HG02623 (cell line): ENCODE measurements around the gene CD74.
A peak's percentile ranks its signal among the peaks of the same experiment; 100 is the strongest.

Experiments
- ATAC-seq: cut with Tn5 transposase; IDR thresholded peaks from one replicate; pipeline ENCODE4 v1.9.1; 2021; ENCODE audit warnings: moderate library complexity; ENCODE audit not compliant: unreplicated experiment

CD74 gene

GRCh38 chr5:150410524-150411244, 2.0 kb downstream of the CD74 start:
- ATAC-seq = no peak

- ATAC-seq = peak; percentile 30
These were observed 2.8 kb downstream of the CD74 start for GRCh38 chr5:150409638-150410523.

GRCh38 chr5:150408231-150408943, 4.3 kb downstream of the CD74 start:
- no peak for ATAC-seq

GRCh38 chr5:150407096-150407720, 5.5 kb downstream of the CD74 start:
- no peak for ATAC-seq

GRCh38 chr5:150406723-150407095, 6.0 kb downstream of the CD74 start:
- ATAC-seq = no peak

GRCh38 chr5:150406103-150406722, 6.5 kb downstream of the CD74 start:
- ATAC-seq = no peak

GRCh38 chr5:150404941-150405816, 7.5 kb downstream of the CD74 start:
- ATAC-seq = no peak

- ATAC-seq = no peak
These were observed 8.2 kb downstream of the CD74 start for GRCh38 chr5:150404535-150404934.

GRCh38 chr5:150404121-150404520, 8.6 kb downstream of the CD74 start:
- no peak for ATAC-seq

- ATAC-seq = no peak
These were observed 9.8 kb downstream of the CD74 start for GRCh38 chr5:150402901-150403342.

- no peak for ATAC-seq
These were observed 10.4 kb downstream of the CD74 start for GRCh38 chr5:150402229-150402773.

GRCh38 chr5:150401376-150402228, 11.1 kb downstream of the CD74 start:
- ATAC-seq = no peak

GRCh38 chr5:150401076-150401375, 11.7 kb downstream of the CD74 start:
- ATAC-seq = no peak

- no peak for ATAC-seq
These were observed 12.2 kb downstream of the CD74 start for GRCh38 chr5:150400316-150401075.

- no peak for ATAC-seq
These were observed 13.0 kb downstream of the CD74 start for GRCh38 chr5:150399524-150400211.

GRCh38 chr5:150398722-150399523, 13.8 kb downstream of the CD74 start:
- ATAC-seq = peak; percentile 56
